GM12865 (cell line): Measurements from ENCODE around the gene ROPN1B.

Experiments used
- DNase-seq: peaks from one replicate; pipeline ENCODE4 v3.0.0; 2010; ENCODE audit warnings: low read depth
- H3K4me3 ChIP-seq: 2 replicates; pipeline ENCODE4 v1.5.1; 2011; ENCODE audit warnings: mild to moderate bottlenecking, low read depth, low read length, control low read depth
- TF ChIP-seq, protein P1 (sequence below): IDR thresholded peaks from 2 replicates; pipeline ENCODE4 v1.5.1; 2011; ENCODE audit warnings: low read length, control low read depth, low read depth, inconsistent platforms; ENCODE audit not compliant: insufficient read depth; ENCODE audit errors: missing control alignments

The ROPN1B gene

DNA sequence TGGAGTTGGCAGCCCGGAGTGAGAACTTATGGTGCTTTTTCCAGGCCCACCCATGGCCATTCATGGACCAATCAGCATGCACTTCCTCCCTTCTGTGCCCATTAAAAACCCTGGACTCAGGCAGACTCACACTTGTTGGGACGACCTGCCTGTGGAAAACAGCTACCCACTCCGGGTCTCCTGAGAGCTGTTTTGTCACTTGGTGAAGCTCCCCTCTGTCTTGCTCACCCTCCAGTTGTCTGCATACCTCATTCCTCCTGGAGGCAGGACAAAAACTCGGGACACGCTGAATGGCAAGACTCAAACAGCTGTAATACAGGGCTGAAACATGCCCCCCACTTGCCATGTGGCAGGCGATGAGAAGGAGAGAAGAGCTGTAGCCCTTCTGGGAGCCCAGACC, 35.2 kb downstream of the ROPN1B start:
- DNase-seq = no peak
- TF ChIP-seq, protein P1, sequence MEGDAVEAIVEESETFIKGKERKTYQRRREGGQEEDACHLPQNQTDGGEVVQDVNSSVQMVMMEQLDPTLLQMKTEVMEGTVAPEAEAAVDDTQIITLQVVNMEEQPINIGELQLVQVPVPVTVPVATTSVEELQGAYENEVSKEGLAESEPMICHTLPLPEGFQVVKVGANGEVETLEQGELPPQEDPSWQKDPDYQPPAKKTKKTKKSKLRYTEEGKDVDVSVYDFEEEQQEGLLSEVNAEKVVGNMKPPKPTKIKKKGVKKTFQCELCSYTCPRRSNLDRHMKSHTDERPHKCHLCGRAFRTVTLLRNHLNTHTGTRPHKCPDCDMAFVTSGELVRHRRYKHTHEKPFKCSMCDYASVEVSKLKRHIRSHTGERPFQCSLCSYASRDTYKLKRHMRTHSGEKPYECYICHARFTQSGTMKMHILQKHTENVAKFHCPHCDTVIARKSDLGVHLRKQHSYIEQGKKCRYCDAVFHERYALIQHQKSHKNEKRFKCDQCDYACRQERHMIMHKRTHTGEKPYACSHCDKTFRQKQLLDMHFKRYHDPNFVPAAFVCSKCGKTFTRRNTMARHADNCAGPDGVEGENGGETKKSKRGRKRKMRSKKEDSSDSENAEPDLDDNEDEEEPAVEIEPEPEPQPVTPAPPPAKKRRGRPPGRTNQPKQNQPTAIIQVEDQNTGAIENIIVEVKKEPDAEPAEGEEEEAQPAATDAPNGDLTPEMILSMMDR = no peak
- no peak overlapping the region for H3K4me3 ChIP-seq

DNA sequence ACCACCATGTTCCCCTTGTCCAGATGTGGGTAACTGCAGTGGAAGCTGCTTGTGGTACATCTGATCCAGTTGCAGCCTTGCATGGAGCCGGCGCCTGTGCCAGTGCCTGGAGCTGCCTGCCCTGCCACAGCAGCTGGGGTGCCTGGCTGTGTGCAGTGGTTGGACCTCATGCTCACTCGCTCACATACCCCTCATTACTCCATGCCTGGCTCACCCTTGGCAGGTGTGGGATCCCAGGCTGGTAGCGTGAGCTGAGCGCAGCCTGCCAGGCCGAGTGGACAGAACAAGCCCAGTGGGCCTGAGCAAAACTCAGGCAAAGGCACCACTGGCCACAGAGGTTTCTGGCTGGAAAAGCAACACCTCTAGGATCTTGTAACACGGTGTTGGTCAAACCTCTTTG, 35.7 kb downstream of the ROPN1B start:
- DNase-seq = no peak
- TF ChIP-seq, protein P1 = no peak
- no peak overlapping the region for H3K4me3 ChIP-seq

DNA sequence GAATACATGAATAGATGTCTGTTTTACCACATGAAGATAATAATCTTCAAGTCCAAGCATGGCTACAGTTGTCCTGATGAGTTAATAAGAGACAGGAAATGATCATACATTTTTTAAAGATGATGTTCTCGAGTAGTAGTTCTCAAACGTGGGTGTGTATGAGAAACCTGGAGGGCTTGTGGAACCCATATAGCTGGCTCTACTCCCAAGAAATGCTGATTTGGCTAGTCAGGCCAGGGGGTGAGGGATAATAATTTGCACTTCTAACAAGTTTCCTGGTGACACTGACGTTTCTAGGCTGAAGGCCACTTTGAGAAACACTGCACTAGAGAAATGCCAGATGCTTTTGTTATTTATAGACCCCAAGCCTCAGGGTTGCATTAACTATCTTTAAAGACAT, 37.0 kb downstream of the ROPN1B start:
- DNase-seq = no peak
- H3K4me3 ChIP-seq = no peak overlapping the region
- TF ChIP-seq, protein P1 = no peak

DNA sequence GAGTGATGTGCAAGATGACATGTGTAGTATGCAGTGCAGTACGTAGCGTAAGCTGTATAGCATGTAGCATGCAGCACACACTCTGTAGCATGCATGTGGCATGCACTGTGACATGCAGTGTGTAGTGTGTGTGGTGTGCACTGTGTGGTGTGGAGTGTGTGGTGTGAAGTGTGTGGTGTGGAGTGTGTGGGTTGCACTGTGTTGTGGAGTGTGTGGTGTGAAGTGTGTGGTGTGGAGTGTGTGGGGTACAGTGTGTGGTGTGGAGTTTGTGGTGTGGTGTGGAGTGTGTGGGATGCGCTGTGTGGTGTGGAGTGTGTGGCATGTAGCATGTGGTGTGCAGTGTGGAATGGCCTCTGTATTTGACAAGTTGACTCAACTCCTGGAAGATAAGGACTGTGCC, 39.2 kb downstream of the ROPN1B start:
- DNase-seq = no peak
- no peak overlapping the region for H3K4me3 ChIP-seq
- TF ChIP-seq, protein P1 = no peak

DNA sequence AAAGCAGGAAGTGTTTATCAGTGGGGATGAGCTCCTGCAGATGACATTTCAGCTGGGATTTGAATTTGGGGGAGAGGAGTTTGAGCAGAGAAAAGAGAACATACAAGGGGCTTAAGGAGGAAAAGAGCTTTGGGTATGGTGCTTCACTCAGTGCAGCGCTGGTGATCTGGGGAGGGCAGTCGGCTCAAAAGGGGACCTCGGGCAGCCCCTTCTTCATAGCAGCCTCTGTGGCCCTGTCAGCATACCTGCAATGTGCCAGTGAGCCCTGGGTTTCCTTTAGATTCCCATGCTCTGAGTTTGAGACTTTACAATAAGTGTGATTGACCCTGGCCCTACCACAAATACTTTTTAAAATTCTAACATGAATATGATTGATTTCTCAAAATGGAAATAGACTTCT, 40.2 kb downstream of the ROPN1B start:
- TF ChIP-seq, protein P1 = no peak
- H3K4me3 ChIP-seq = no peak overlapping the region

DNA sequence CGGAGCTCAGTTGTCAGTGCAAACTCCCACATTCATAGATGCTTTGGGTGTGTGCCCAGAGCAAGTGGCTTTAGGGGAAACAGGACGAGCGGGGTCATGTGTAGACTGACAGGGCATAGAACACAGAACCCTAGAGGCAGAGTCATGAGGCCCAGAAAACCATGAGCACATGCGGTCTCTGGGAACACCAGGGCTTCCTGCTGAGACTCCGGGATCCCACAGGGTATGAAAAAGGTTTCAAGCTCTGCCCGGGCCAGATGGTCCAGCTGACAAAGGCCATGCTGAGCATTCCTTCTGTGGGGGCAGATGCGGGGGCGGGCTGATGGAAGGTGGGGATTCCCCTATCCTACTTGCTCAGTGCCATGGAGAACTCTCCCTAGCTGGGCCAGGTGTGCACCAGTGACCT, 44.8 kb downstream of the ROPN1B start:
- no peak overlapping the region for H3K4me3 ChIP-seq
- TF ChIP-seq, protein P1 = no peak
- no peak for DNase-seq

More for the DNA sequence above, 40.2 kb downstream of the ROPN1B start:
- no peak for DNase-seq

DNA sequence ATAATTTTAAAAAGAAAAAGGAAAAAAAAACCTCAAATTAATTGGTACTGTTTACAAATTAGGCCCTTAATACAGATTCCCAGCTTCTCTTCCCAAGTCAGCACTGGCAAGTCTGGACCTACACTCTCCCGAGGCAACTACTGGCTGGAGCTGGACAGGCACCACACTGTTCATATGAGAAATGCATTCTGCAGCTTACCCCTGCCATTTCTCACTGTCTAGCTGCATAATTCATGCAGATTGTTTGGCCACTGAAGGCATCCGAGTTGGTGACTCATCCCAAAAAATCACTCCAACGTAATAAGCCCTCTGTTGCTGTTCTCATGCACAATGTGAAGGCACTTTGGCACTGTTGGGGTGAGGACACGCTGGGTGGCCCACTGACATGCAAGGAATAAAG, 45.3 kb downstream of the ROPN1B start:
- no peak overlapping the region for H3K4me3 ChIP-seq
- TF ChIP-seq, protein P1 = no peak
- no peak for DNase-seq
